Breast epithelium (tissue), 3 donors: ENCODE data around the gene DOCK3.

Source experiments
- POLR2A ChIP-seq: fragments of 450-650 bp; IDR thresholded peaks from one replicate; pipeline ENCODE4 v1.6.1; 2016; ENCODE audit warnings: antibody characterized with exemption, mild to moderate bottlenecking, moderate library complexity
- TF ChIP-seq, protein P1 (sequence below), 3 donors: fragments of 450-650 bp; IDR thresholded peaks; one replicate each; pipeline ENCODE4 v1.5.1; 2016 to 2017; ENCODE audit warnings: antibody characterized with exemption in 3 of 3, mild to moderate bottlenecking in 3 of 3, moderate library complexity in 3 of 3

DNA sequence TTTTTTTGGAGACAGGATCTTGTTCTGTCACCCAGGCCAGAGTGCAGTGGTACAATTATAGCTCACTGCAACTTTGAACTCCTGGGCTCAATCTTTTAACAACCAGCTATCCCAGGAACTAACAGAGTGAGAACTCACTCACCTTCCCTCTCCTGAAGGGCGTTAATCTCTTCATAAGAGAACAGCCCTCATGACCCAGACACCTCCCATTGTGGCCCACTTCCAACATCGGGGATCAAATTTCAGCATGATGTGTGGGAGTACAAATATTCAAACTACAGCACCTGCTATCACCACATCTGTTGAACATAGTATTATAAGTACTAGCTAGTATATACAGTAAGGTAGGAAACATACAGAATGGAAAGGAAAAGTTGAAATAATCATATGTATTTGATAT, 132.5 kb downstream of the DOCK3 start:
- TF ChIP-seq, protein P1, sequence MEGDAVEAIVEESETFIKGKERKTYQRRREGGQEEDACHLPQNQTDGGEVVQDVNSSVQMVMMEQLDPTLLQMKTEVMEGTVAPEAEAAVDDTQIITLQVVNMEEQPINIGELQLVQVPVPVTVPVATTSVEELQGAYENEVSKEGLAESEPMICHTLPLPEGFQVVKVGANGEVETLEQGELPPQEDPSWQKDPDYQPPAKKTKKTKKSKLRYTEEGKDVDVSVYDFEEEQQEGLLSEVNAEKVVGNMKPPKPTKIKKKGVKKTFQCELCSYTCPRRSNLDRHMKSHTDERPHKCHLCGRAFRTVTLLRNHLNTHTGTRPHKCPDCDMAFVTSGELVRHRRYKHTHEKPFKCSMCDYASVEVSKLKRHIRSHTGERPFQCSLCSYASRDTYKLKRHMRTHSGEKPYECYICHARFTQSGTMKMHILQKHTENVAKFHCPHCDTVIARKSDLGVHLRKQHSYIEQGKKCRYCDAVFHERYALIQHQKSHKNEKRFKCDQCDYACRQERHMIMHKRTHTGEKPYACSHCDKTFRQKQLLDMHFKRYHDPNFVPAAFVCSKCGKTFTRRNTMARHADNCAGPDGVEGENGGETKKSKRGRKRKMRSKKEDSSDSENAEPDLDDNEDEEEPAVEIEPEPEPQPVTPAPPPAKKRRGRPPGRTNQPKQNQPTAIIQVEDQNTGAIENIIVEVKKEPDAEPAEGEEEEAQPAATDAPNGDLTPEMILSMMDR (IDR thresholded peaks at IDR 0.05), result no peak
- TF ChIP-seq POLR2A, result no peak
